Mesendoderm (in vitro differentiated cells): ENCODE data around the gene ZG16.

Experiments
- DNase-seq: peaks from one replicate; pipeline ENCODE4 v3.0.0; 2013
- H2AK5ac ChIP-seq: 2 replicates; pipeline ENCODE4 v1.6.1; 2013; ENCODE audit warnings: low read length, inconsistent platforms
- H2BK120ac ChIP-seq: 2 replicates; pipeline ENCODE4 v1.6.1; 2013; ENCODE audit warnings: low read depth, mild to moderate bottlenecking, low read length, moderate library complexity, mixed read lengths
- H2BK15ac ChIP-seq: replicated peaks from 2 replicates; pipeline ENCODE4 v1.6.1; 2013; ENCODE audit warnings: low read depth, mild to moderate bottlenecking, moderate library complexity
- H2BK5ac ChIP-seq: 2 replicates; pipeline ENCODE4 v1.6.1; 2013; ENCODE audit warnings: low read length, inconsistent platforms
- H3K18ac ChIP-seq: 2 replicates; pipeline ENCODE4 v1.6.1; 2013; ENCODE audit warnings: mild to moderate bottlenecking, low read length, mixed read lengths
- H3K23ac ChIP-seq: one replicate; pipeline ENCODE4 v1.6.1; 2013; ENCODE audit warnings: low read length
- H3K27ac ChIP-seq: 2 replicates; pipeline ENCODE4 v1.5.1; 2013; ENCODE audit warnings: low read depth, mild to moderate bottlenecking, inconsistent platforms, low read length, moderate library complexity
- H3K27me3 ChIP-seq: 2 replicates; pipeline ENCODE4 v1.6.1; 2013; ENCODE audit warnings: low read length, control low read depth, mild to moderate bottlenecking, inconsistent platforms; ENCODE audit not compliant: insufficient read depth, poor library complexity
- H3K36me3 ChIP-seq: 2 replicates; pipeline ENCODE4 v1.6.1; 2013; ENCODE audit warnings: low read length, inconsistent platforms; ENCODE audit not compliant: control insufficient read depth, insufficient read depth
- H3K4ac ChIP-seq: one replicate; pipeline ENCODE4 v1.6.1; 2013; ENCODE audit warnings: low read depth, mild to moderate bottlenecking, low read length, moderate library complexity
- H3K4me1 ChIP-seq: 2 replicates; pipeline ENCODE4 v1.6.1; 2013; ENCODE audit warnings: low read depth, low read length, inconsistent platforms; ENCODE audit not compliant: control insufficient read depth
- H3K4me2 ChIP-seq: 2 replicates; pipeline ENCODE4 v1.6.1; 2013; ENCODE audit warnings: low read length
- H3K4me3 ChIP-seq: 2 replicates; pipeline ENCODE4 v1.5.1; 2013; ENCODE audit warnings: mild to moderate bottlenecking, low read length
- H3K56ac ChIP-seq: one replicate; pipeline ENCODE4 v1.6.1; 2013; ENCODE audit warnings: low read length
- H3K79me1 ChIP-seq: 2 replicates; pipeline ENCODE4 v1.6.1; 2013; ENCODE audit warnings: low read length, inconsistent platforms
- H3K79me2 ChIP-seq: 2 replicates; pipeline ENCODE4 v1.6.1; 2013; ENCODE audit warnings: mild to moderate bottlenecking, low read length; ENCODE audit not compliant: control insufficient read depth, insufficient read depth
- H3K9ac ChIP-seq: 2 replicates; pipeline ENCODE4 v1.6.1; 2013; ENCODE audit warnings: low read length, inconsistent platforms
- H4K5ac ChIP-seq: one replicate; pipeline ENCODE4 v1.6.1; 2013; ENCODE audit warnings: low read length
- H4K8ac ChIP-seq: one replicate; pipeline ENCODE4 v1.6.1; 2013; ENCODE audit warnings: low read depth, mild to moderate bottlenecking, control low read depth, low read length, moderate library complexity
- WGBS: extraction: QIAGEN DNeasy Blood & Tissue Kit; methylation state at CpG from one replicate; pipeline ENCODE4 v1.1.7; 2013; ENCODE audit warnings: low lambda C conversion rate, missing lambda C conversion rate; ENCODE audit not compliant: insufficient coverage; ENCODE audit errors: extremely low coverage; 5-methylcytosine and 5-hydroxymethylcytosine counted together

ZG16 gene

GRCh38 chr16:29742683-29743275 lies 35.3 kb upstream of the ZG16 start:
- Histone ChIP-seq H2BK5ac (no peak overlapping the region), H3K4me1 (no peaks in the 10 kb centered on the region), H3K36me3 (no peaks in the 10 kb centered on the region), H3K56ac (no peak overlapping the region), H3K4me3 (no peak overlapping the region), H3K79me1 (no peaks in the 10 kb centered on the region), H3K23ac (no peak overlapping the region), H3K27ac (no peak overlapping the region), H3K79me2 (no peaks in the 10 kb centered on the region), H3K9ac (no peak overlapping the region), H4K5ac (no peak overlapping the region), H4K8ac (no peak overlapping the region), H3K4me2 (no peak overlapping the region), H3K27me3 (no peaks in the 10 kb centered on the region), H2AK5ac (no peak overlapping the region), H3K4ac (no peak overlapping the region), H3K18ac (no peak overlapping the region), H2BK15ac (no peak overlapping the region), H2BK120ac (no peak overlapping the region)
- no CpG with 5 or more reads among the region's 7 CpGs for whole genome bisulfite sequencing
- DNase-seq: no peak

GRCh38 chr16:29743475-29743826 lies 34.6 kb upstream of the ZG16 start:
- Histone ChIP-seq H3K4ac (no peak overlapping the region), H3K4me3 (no peak overlapping the region), H3K27me3 (no peaks in the 10 kb centered on the region), H2BK15ac (no peak overlapping the region), H3K56ac (no peak overlapping the region), H4K8ac (no peak overlapping the region), H3K18ac (no peak overlapping the region), H3K79me1 (no peaks in the 10 kb centered on the region), H3K23ac (no peak overlapping the region), H3K79me2 (no peaks in the 10 kb centered on the region), H3K9ac (no peak overlapping the region), H3K4me1 (no peaks in the 10 kb centered on the region), H2BK120ac (no peak overlapping the region), H4K5ac (no peak overlapping the region), H2BK5ac (no peak overlapping the region), H3K36me3 (no peaks in the 10 kb centered on the region), H2AK5ac (no peak overlapping the region), H3K27ac (no peak overlapping the region), H3K4me2 (no peak overlapping the region)
- no peak for DNase-seq
- no CpG with 5 or more reads among the region's 5 CpGs for WGBS

GRCh38 chr16:29743827-29744531 lies 34.1 kb upstream of the ZG16 start:
- Histone ChIP-seq H3K4me2 (no peak overlapping the region), H3K9ac (no peak overlapping the region), H3K18ac (no peak overlapping the region), H2AK5ac (no peak overlapping the region), H2BK15ac (no peak overlapping the region), H3K4me1 (no peaks in the 10 kb centered on the region), H3K23ac (no peak overlapping the region), H3K36me3 (no peaks in the 10 kb centered on the region), H2BK5ac (no peak overlapping the region), H3K4ac (no peak overlapping the region), H4K5ac (no peak overlapping the region), H3K56ac (no peak overlapping the region), H3K27me3 (no peaks in the 10 kb centered on the region), H3K4me3 (no peak overlapping the region), H3K79me2 (no peaks in the 10 kb centered on the region), H3K79me1 (no peaks in the 10 kb centered on the region), H2BK120ac (no peak overlapping the region), H4K8ac (no peak overlapping the region), H3K27ac (no peak overlapping the region)
- DNase-seq: no peak
- WGBS: no CpG with 5 or more reads among the region's 21 CpGs

GRCh38 chr16:29744541-29745101 lies 33.4 kb upstream of the ZG16 start:
- Histone ChIP-seq H2BK15ac (no peak overlapping the region), H3K4me3 (no peak overlapping the region), H3K27me3 (no peaks in the 10 kb centered on the region), H4K8ac (no peak overlapping the region), H3K23ac (no peak overlapping the region), H3K18ac (no peak overlapping the region), H3K4me2 (no peak overlapping the region), H3K79me2 (no peaks in the 10 kb centered on the region), H2BK120ac (no peak overlapping the region), H3K4ac (no peak overlapping the region), H3K27ac (no peak overlapping the region), H3K4me1 (no peaks in the 10 kb centered on the region), H3K56ac (no peak overlapping the region), H2BK5ac (no peak overlapping the region), H2AK5ac (no peak overlapping the region), H3K79me1 (no peaks in the 10 kb centered on the region), H3K36me3 (no peaks in the 10 kb centered on the region), H4K5ac (no peak overlapping the region), H3K9ac (no peak overlapping the region)
- DNase-seq: no peak
- WGBS: no CpG with 5 or more reads among the region's 20 CpGs

GRCh38 chr16:29745121-29745852 lies 32.8 kb upstream of the ZG16 start:
- WGBS: no CpG with 5 or more reads among the region's 16 CpGs
- H2BK5ac ChIP-seq: no peak overlapping the region
- no peak overlapping the region for H3K27ac ChIP-seq
- DNase-seq: no peak
- H2AK5ac ChIP-seq: no peak overlapping the region
- no peak overlapping the region for H4K8ac ChIP-seq
- no peaks in the 10 kb centered on the region for H3K79me2 ChIP-seq
- H3K79me1 ChIP-seq: no peaks in the 10 kb centered on the region
- H3K27me3 ChIP-seq: no peaks in the 10 kb centered on the region
- H2BK15ac ChIP-seq: no peak overlapping the region
- H2BK120ac ChIP-seq: no peak overlapping the region
- H3K4me3 ChIP-seq: no peak overlapping the region
- no peak overlapping the region for H3K56ac ChIP-seq
- no peak overlapping the region for H3K4me2 ChIP-seq
- no peaks in the 10 kb centered on the region for H3K4me1 ChIP-seq
- H3K23ac ChIP-seq: no peak overlapping the region
- H4K5ac ChIP-seq: no peak overlapping the region
- no peak overlapping the region for H3K18ac ChIP-seq
- H3K4ac ChIP-seq: no peak overlapping the region
- H3K36me3 ChIP-seq: no peaks in the 10 kb centered on the region
- no peak overlapping the region for H3K9ac ChIP-seq
